SH-SY5Y (cell line): Measurements from ENCODE around the gene SHISA9.

ENCODE experiments used
- GATA2 ChIP-seq: IDR thresholded peaks from 2 replicates; pipeline ENCODE4 v1.6.1; 2011; ENCODE audit warnings: mild to moderate bottlenecking, low read depth, low read length
- GATA3 ChIP-seq: IDR thresholded peaks from 2 replicates; pipeline ENCODE4 v1.6.1; 2011; ENCODE audit warnings: low read depth, mild to moderate bottlenecking, low read length, moderate library complexity

GRCh38 chr16:13269359-13269758, 368.0 kb downstream of the SHISA9 start:
- TF ChIP-seq GATA2, result no peak
- TF ChIP-seq GATA3, result no peak
